ENCODE data around the gene GRIP2.

Gene GRIP2

DNA sequence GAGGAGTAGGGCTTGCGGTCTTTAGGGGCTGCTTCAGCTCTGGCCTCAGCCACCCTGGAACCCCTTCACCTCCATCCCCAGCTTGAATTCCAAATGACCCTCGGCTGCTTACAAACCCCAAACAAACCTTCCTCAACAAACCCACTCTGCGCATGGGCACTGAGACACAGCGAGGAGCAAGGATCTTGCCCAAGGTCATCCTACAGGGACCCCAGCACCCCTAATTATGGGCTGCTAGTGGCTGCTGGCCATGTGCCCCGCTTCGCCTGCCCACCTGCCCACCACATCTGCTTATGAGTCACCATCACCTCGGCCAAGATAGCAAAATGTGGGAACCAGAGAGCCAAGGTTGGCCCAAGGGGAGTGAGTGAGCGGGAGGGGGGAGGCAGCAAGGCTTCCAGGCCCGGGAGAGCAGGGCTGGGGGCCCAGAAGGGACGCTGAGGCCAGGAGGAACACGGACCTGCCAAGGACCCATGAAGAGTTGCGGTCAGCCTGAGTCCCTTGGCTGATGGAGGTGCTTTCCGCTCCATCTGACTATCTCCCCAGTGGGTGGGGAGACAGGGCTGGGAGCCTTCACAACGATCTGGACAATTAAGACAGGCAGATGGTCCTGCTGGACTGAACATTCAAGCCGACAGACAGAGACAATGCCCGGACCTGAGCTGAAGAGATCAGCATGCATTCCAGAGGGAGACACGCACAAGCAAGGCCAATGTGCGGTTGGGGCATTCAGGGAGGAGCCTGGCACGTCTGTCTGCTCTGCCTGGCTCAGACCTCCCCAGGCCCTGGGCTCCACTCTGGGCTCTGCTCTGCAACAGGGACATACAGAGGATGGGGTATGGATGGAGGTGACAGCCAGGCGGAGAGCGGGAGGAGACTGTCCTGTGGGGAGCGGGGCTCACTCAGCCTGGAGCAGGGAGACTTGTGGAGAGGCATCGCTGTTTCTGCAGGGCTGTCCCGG, 10.8 kb upstream of the GRIP2 start:
- H3K4me2 ChIP-seq (ENCODE audit: low read length), result no peak overlapping the region
- H2BK15ac ChIP-seq (replicated peaks; ENCODE audit: low read depth), result no peak overlapping the region
- H3K4me3 ChIP-seq (ENCODE audit: low read length), result no peak overlapping the region
- no peak overlapping the region for H3K56ac ChIP-seq (ENCODE audit: low read length)
- H4K5ac ChIP-seq (ENCODE audit: low read length), result no peak overlapping the region
- no peak overlapping the region for H2AK5ac ChIP-seq (ENCODE audit: low read length)
- H3K36me3 ChIP-seq (ENCODE audit: control insufficient read depth, insufficient read depth, low read length), result no peaks in the 10 kb centered on the region
- H3K4me1 ChIP-seq (ENCODE audit: control insufficient read depth, low read depth, low read length), result no peaks in the 10 kb centered on the region
- WGBS (ENCODE audit: extremely low coverage, insufficient coverage, low lambda C conversion rate), result no CpG with 5 or more reads among the region's 24 CpGs
- no peak overlapping the region for H2BK5ac ChIP-seq (ENCODE audit: low read length)
- H3K18ac ChIP-seq (ENCODE audit: low read length), result no peak overlapping the region
- H3K9ac ChIP-seq (ENCODE audit: low read length), result no peak overlapping the region
- DNase-seq, result no peak
- no peaks in the 10 kb centered on the region for H3K79me1 ChIP-seq (ENCODE audit: low read length)
- H3K27me3 ChIP-seq (ENCODE audit: insufficient read depth, low read length, poor library complexity), result no peaks in the 10 kb centered on the region
- H3K79me2 ChIP-seq (ENCODE audit: control insufficient read depth, insufficient read depth, low read length), result no peaks in the 10 kb centered on the region
- no peak overlapping the region for H3K4ac ChIP-seq (ENCODE audit: low read depth, low read length)
- H4K8ac ChIP-seq (ENCODE audit: low read depth, low read length), result no peak overlapping the region
- no peak overlapping the region for H3K27ac ChIP-seq (ENCODE audit: low read depth, low read length)
- no peak overlapping the region for H3K23ac ChIP-seq (ENCODE audit: low read length)
- no peak overlapping the region for H2BK120ac ChIP-seq (ENCODE audit: low read depth, low read length)

DNA sequence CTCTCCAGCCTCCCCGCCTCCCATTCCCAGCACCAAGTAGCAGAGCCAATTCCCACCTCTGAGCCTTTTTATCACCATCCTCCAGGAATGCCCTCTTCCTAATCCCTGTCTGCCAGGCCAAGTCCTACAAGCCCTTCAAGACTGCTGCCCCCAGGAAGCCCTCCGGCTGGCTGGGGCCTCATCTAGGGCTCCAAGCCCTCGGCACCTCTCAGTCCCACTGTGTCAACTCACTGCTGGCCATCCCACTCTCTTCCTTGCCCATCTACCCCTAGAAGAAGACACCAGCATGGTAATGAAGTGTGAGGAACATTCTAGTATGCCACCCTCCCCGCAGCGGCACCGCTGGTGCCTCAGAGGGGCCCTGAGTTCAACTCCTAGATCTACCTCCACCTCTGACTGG, 10.0 kb upstream of the GRIP2 start:
- Histone ChIP-seq H2BK15ac (replicated peaks; ENCODE audit: low read depth) (no peak overlapping the region), H3K4me3 (ENCODE audit: low read length) (no peak overlapping the region), H3K23ac (ENCODE audit: low read length) (no peak overlapping the region), H2AK5ac (ENCODE audit: low read length) (no peak overlapping the region), H3K79me1 (ENCODE audit: low read length) (no peaks in the 10 kb centered on the region), H3K4ac (ENCODE audit: low read depth, low read length) (no peak overlapping the region), H2BK5ac (ENCODE audit: low read length) (no peak overlapping the region), H4K5ac (ENCODE audit: low read length) (no peak overlapping the region), H3K18ac (ENCODE audit: low read length) (no peak overlapping the region), H3K27me3 (ENCODE audit: insufficient read depth, low read length, poor library complexity) (no peaks in the 10 kb centered on the region), H3K36me3 (ENCODE audit: control insufficient read depth, insufficient read depth, low read length) (no peaks in the 10 kb centered on the region), H3K56ac (ENCODE audit: low read length) (no peak overlapping the region), H3K4me2 (ENCODE audit: low read length) (no peak overlapping the region), H3K9ac (ENCODE audit: low read length) (no peak overlapping the region), H3K4me1 (ENCODE audit: control insufficient read depth, low read depth, low read length) (no peaks in the 10 kb centered on the region), H3K27ac (ENCODE audit: low read depth, low read length) (no peak overlapping the region), H4K8ac (ENCODE audit: low read depth, low read length) (no peak overlapping the region), H2BK120ac (ENCODE audit: low read depth, low read length) (no peak overlapping the region), H3K79me2 (ENCODE audit: control insufficient read depth, insufficient read depth, low read length) (no peaks in the 10 kb centered on the region)
- DNase-seq, result no peak
- WGBS (ENCODE audit: extremely low coverage, insufficient coverage, low lambda C conversion rate), result no CpG with 5 or more reads among the region's 6 CpGs

DNA sequence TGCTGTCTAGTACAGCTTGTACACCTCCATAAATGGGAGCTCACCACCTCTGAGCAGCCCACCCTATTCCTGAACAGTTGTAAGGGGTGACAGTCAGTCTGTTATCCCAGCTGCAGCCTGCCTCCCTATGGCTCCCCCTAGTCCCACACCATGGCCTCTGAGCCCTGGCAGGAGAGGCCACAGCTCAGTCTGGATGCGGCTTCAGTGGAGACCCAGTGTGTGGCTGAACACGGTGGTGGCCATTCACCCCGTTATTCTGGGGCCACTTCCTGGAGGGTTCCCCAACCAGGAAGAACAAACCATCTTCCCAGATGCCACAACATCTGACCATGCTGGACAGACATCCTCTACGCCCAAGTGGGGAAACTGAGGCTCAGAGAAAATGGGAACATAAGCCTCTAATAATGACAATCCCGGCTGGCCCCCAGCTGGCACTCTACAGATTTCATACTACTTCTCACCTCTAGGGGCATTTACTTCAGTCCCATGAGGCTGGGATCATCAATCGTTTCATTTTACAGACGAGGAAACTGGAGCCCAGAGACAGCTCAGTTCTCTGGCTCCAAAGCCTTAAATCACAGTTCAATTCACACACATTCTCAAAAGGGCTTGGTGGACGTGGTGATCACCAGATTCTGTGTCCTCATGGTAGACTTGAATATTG, 9.2 kb upstream of the GRIP2 start:
- Histone ChIP-seq H3K18ac (ENCODE audit: low read length) (no peak overlapping the region), H4K8ac (ENCODE audit: low read depth, low read length) (no peak overlapping the region), H3K79me1 (ENCODE audit: low read length) (no peaks in the 10 kb centered on the region), H3K27ac (ENCODE audit: low read depth, low read length) (no peak overlapping the region), H3K79me2 (ENCODE audit: control insufficient read depth, insufficient read depth, low read length) (no peaks in the 10 kb centered on the region), H3K36me3 (ENCODE audit: control insufficient read depth, insufficient read depth, low read length) (no peaks in the 10 kb centered on the region), H3K4me2 (ENCODE audit: low read length) (no peak overlapping the region), H3K4me1 (ENCODE audit: control insufficient read depth, low read depth, low read length) (no peaks in the 10 kb centered on the region), H3K4ac (ENCODE audit: low read depth, low read length) (no peak overlapping the region), H3K23ac (ENCODE audit: low read length) (no peak overlapping the region), H2AK5ac (ENCODE audit: low read length) (no peak overlapping the region), H3K56ac (ENCODE audit: low read length) (no peak overlapping the region), H3K27me3 (ENCODE audit: insufficient read depth, low read length, poor library complexity) (no peaks in the 10 kb centered on the region), H2BK15ac (replicated peaks; ENCODE audit: low read depth) (no peak overlapping the region), H2BK5ac (ENCODE audit: low read length) (no peak overlapping the region), H2BK120ac (ENCODE audit: low read depth, low read length) (no peak overlapping the region), H3K4me3 (ENCODE audit: low read length) (no peak overlapping the region), H4K5ac (ENCODE audit: low read length) (no peak overlapping the region), H3K9ac (ENCODE audit: low read length) (no peak overlapping the region)
- no peak for DNase-seq
- WGBS (ENCODE audit: extremely low coverage, insufficient coverage, low lambda C conversion rate), result no CpG with 5 or more reads among the region's 8 CpGs

DNA sequence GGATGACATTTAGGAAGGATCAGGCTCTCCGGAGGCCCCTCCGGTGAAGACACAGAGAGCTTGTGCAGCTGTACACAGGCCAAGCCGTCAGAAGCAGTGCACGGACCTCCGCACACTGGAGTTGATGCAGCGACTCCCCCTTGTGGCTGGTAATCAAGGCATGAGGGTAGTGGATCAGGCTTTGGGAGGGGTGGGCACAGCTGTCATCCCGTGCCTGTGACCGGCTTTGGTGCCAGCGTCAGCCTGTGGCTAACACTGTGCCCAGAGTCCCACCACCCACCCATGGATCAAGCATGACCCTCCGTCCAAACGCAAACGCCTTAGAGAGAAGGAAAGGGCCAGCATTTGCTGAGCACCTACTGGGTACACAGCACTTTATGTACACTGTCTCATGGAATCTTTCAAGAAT, 8.2 kb upstream of the GRIP2 start:
- Histone ChIP-seq H3K18ac (ENCODE audit: low read length) (no peak overlapping the region), H3K23ac (ENCODE audit: low read length) (peak overlapping the region; percentile 94), H3K4me3 (ENCODE audit: low read length) (no peak overlapping the region), H3K36me3 (ENCODE audit: control insufficient read depth, insufficient read depth, low read length) (no peaks in the 10 kb centered on the region), H2AK5ac (ENCODE audit: low read length) (no peak overlapping the region), H3K9ac (ENCODE audit: low read length) (no peak overlapping the region), H2BK5ac (ENCODE audit: low read length) (no peak overlapping the region), H3K79me2 (ENCODE audit: control insufficient read depth, insufficient read depth, low read length) (no peaks in the 10 kb centered on the region), H2BK120ac (ENCODE audit: low read depth, low read length) (no peak overlapping the region), H3K4ac (ENCODE audit: low read depth, low read length) (no peak overlapping the region), H3K4me1 (ENCODE audit: control insufficient read depth, low read depth, low read length) (no peaks in the 10 kb centered on the region), H3K27me3 (ENCODE audit: insufficient read depth, low read length, poor library complexity) (no peaks in the 10 kb centered on the region), H3K27ac (ENCODE audit: low read depth, low read length) (no peak overlapping the region), H3K4me2 (ENCODE audit: low read length) (no peak overlapping the region), H4K8ac (ENCODE audit: low read depth, low read length) (no peak overlapping the region), H3K79me1 (ENCODE audit: low read length) (no peaks in the 10 kb centered on the region), H4K5ac (ENCODE audit: low read length) (no peak overlapping the region), H3K56ac (ENCODE audit: low read length) (no peak overlapping the region), H2BK15ac (replicated peaks; ENCODE audit: low read depth) (no peak overlapping the region)
- no CpG with 5 or more reads among the region's 12 CpGs for WGBS (ENCODE audit: extremely low coverage, insufficient coverage, low lambda C conversion rate)
- peak; percentile 69 for DNase-seq

DNA sequence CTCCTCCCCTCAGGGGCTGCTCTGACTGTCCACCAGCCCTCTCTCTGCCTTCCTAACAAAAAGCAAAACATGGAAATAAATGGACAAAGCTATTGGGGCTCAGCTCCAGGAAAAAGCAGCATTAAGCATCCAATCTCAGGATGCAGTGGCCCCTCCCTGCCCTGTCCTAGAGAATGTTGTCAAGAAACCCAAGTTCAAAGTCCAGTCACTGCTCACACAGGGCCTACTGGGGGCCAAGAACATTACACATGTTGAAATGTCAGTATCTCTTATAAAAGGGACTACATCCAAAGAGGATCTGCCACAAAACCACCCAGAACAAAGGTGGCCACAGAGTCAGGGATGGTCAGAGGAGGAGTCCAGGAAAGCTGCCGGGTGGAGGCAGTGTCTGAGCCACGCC, 7.6 kb upstream of the GRIP2 start:
- no peak overlapping the region for H4K5ac ChIP-seq (ENCODE audit: low read length)
- H3K79me2 ChIP-seq (ENCODE audit: control insufficient read depth, insufficient read depth, low read length), result no peaks in the 10 kb centered on the region
- no CpG with 5 or more reads among the region's 2 CpGs for WGBS (ENCODE audit: extremely low coverage, insufficient coverage, low lambda C conversion rate)
- H2BK15ac ChIP-seq (replicated peaks; ENCODE audit: low read depth), result no peak overlapping the region
- no peak overlapping the region for H3K4ac ChIP-seq (ENCODE audit: low read depth, low read length)
- H3K27me3 ChIP-seq (ENCODE audit: insufficient read depth, low read length, poor library complexity), result no peaks in the 10 kb centered on the region
- H3K4me3 ChIP-seq (ENCODE audit: low read length), result no peak overlapping the region
- no peak overlapping the region for H2BK120ac ChIP-seq (ENCODE audit: low read depth, low read length)
- no peak overlapping the region for H3K56ac ChIP-seq (ENCODE audit: low read length)
- no peaks in the 10 kb centered on the region for H3K79me1 ChIP-seq (ENCODE audit: low read length)
- no peak overlapping the region for H3K18ac ChIP-seq (ENCODE audit: low read length)
- H4K8ac ChIP-seq (ENCODE audit: low read depth, low read length), result no peak overlapping the region
- no peak for DNase-seq
- no peak overlapping the region for H3K27ac ChIP-seq (ENCODE audit: low read depth, low read length)
- H3K9ac ChIP-seq (ENCODE audit: low read length), result no peak overlapping the region
- H2BK5ac ChIP-seq (ENCODE audit: low read length), result no peak overlapping the region
- H3K4me2 ChIP-seq (ENCODE audit: low read length), result no peak overlapping the region
- no peaks in the 10 kb centered on the region for H3K36me3 ChIP-seq (ENCODE audit: control insufficient read depth, insufficient read depth, low read length)
- H2AK5ac ChIP-seq (ENCODE audit: low read length), result no peak overlapping the region
- no peak overlapping the region for H3K23ac ChIP-seq (ENCODE audit: low read length)
- H3K4me1 ChIP-seq (ENCODE audit: control insufficient read depth, low read depth, low read length), result no peaks in the 10 kb centered on the region
